Measurements from ENCODE around the gene MAGI2.

Gene MAGI2

GRCh38 chr7:78924581-78924980 is 528.9 kb downstream of the MAGI2 start:
- DNase-seq (ENCODE audit: low read depth), result no peak

DNA sequence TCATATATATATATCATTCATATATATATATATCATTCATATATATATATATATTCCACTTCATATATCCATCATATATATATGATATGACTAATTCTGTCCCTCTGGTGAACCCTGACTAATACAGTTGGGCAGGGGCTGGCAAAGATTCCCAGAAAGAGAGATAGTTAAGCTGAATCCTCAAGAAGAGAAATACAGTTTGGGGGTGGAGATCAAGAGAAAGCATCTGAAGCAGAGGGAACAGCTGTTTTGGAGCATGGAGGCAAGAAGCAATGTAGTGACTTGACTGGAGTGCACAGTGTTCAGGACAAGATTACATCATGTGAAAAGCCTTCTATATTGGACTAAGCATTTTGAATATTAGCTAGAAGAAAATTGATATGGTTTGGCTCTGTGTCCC is 540.7 kb downstream of the MAGI2 start:
- peak; percentile 11 for DNase-seq (ENCODE audit: low read depth)

DNA sequence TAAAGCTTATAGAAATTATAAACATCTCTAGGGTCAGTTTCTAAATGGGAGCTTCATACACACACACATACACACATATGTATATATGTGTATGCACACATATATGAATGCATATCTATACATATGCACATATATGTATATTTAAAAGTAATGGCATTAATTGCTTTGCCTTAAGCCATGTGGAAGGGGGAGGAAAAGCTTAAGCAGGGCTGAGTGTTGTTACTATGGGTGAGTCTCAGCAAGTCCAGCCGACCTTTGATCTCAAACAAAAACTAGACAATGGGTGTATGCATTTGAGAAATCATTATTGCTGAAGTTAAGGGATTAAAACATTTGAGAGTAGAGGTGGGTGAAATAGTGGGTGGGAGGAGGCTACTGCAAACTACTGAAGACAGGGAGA is 546.7 kb downstream of the MAGI2 start:
- DNase-seq (ENCODE audit: low read depth), result no peak

DNA sequence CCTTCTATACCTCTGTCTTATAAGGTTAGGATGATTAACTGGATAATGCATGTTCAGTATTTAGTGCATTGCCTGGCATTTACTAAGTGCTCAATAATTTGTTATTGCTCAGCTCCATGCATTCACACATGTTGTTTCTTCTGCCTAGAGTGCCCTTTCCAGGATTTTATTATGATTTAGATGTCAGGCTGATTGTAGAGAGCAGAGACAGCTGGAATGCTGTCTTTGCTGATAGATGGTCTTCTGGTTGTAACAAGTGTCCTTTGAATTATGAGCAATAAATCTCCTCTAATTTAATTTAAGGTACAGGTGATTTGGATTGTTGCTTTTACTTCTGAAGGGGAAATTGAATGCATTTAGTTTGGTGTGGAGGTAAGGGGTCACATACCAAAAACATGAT is 548.0 kb downstream of the MAGI2 start:
- DNase-seq (ENCODE audit: low read depth), result no peak

DNA sequence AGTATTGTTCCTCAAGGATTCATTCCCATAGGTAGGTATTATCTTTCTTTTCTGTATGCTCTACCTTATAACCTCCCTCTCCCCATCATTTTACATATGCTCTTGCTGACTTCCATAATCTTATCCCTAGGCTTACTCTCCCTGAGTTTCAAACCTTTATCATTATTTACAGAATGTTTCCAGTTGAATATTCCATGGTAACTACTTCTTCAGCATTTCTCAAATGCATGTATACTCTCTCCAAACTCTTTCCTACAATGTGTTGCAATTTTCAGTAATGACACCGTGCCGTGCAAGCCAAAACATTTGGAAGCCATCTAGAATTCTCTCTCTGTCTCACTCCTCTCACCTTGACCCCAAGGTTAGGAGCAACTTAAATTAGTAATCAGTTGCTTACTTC is 548.5 kb downstream of the MAGI2 start:
- no peak for DNase-seq (ENCODE audit: low read depth)

GRCh38 chr7:78901566-78901965 is 551.9 kb downstream of the MAGI2 start:
- DNase-seq (ENCODE audit: low read depth), result no peak

DNA sequence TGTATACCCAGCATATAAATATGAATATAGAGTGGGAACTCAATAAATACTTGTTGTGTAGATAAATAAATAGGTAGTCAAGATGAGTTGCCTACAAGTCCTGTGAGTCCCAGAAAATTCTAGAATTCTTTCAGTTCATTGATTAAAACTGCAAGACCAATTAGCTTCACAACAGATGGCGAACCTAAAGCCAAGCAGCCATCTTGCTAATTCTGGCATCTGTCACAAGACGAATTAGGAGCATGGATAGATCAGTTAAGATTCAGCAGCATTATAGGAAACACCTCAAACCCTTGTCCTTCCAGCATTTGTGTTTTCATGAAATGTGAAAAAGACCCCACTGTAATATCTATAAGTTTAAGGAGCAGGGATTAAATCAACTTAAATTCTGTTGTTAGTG is 552.7 kb downstream of the MAGI2 start:
- DNase-seq (ENCODE audit: low read depth), result no peak

- DNase-seq (ENCODE audit: low read depth), result no peak
Measured at GRCh38 chr7:78895393-78895792, 558.1 kb downstream of the MAGI2 start.

- no peak for DNase-seq (ENCODE audit: low read depth)
Measured at GRCh38 chr7:78879206-78879605, 574.3 kb downstream of the MAGI2 start.

GRCh38 chr7:78873117-78873516 is 580.4 kb downstream of the MAGI2 start:
- DNase-seq (ENCODE audit: low read depth), result no peak

GRCh38 chr7:78864339-78864738 is 589.1 kb downstream of the MAGI2 start:
- DNase-seq (ENCODE audit: low read depth), result no peak

DNA sequence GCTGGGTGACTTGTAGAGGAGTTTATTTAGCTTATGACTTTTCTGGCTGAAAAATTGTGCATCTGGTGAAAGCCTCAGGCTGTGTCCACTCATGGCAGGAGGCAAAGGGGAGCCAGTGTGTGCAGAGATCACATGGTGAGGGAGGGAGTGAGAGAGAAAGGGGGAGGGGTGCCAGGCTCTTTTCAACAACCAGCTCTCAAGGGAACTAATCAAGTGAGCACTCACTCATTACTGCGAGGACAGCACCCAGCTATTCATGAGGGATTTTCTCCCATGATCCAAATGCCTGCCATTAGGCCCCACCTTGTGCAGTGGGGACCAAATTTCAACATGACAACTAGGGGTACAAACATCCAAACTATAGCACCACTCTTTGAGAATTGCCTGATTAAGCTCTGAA is 590.2 kb downstream of the MAGI2 start:
- DNase-seq (ENCODE audit: low read depth), result no peak

DNA sequence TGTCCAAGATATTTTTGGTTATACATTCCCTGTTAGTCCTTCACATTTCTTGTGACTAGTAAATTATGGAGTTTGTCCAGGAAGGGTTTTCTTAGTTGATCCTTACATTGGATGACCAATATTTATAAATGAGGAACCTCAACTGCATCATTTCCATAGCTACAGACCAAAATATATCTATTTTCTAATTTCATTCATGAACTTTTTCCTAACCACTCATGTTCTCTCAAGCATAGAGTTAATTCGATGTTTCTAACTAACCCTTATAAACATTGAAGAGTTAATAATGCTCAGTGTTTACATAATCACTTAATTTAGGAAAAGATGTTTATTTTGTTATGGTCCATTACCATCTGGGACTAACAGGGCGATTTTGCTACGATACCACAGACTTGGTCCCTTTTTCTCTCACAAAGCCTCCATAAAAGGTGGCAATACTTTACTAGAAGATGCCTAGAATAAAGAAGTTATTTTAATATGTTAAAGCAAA is 591.0 kb downstream of the MAGI2 start:
- DNase-seq (ENCODE audit: low read depth), result no peak

GRCh38 chr7:78852951-78853350 is 600.5 kb downstream of the MAGI2 start:
- no peak for DNase-seq (ENCODE audit: low read depth)

DNA sequence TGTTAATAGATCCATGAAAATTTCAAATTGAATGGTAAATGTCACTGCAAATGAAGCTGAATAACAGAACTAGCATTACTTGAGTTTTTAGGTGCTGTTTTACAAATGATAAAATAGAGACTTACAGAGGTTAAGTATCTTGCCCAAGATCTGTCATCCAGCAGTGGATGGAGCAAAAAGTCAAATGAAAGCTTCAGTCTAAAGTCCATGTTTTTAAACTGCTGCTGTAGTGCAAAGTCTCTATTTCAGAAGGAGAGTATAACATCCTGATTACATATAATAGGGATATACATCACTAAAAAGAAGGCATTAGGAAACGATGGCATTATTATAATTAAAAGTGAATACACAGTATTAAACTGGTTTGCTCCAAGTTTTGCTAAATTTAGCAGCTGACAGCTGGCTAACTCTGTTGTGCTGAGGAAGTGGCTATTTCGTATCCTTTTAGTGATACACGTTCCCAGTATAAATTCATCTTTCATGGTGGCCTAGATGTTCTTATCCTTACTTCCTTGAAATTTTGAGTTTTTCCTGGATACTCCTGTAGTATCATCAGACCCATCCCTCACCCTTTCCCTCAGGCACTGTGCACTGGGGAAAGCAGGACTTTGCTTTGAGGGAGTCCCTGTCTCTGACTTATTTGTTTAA is 603.2 kb downstream of the MAGI2 start:
- no peak for DNase-seq (ENCODE audit: low read depth)

DNA sequence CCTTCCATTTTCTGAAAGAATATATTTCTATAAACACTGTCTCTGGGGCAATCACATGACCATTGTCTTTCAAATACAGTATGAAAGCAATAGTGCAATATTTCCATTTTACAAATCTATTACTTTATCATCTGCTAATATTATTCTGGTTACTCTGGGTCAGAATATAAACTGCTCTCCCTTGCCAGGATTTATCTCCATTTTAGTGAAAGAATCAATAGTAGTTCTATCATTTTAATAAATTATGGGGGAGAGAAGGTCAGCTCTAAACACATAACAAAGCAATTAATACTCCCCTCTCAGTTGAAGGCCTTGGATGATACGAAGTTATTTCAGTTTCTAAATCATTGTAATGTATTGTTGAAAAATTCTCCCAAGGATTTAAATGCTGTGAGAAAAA is 608.3 kb downstream of the MAGI2 start:
- DNase-seq (ENCODE audit: low read depth), result no peak

- DNase-seq (ENCODE audit: low read depth), result no peak
Measured at GRCh38 chr7:78842068-78842467, 611.4 kb downstream of the MAGI2 start.

- no peak for DNase-seq (ENCODE audit: low read depth)
Measured at GRCh38 chr7:78835897-78836296, 617.6 kb downstream of the MAGI2 start.

- no peak for DNase-seq (ENCODE audit: low read depth)
Measured at GRCh38 chr7:78828317-78828716, 625.1 kb downstream of the MAGI2 start.

- DNase-seq (ENCODE audit: low read depth), result no peak
Measured at GRCh38 chr7:78803501-78804127, 649.9 kb downstream of the MAGI2 start.

- DNase-seq (ENCODE audit: low read depth), result no peak
Measured at GRCh38 chr7:78794101-78794500, 659.4 kb downstream of the MAGI2 start.

- DNase-seq (ENCODE audit: low read depth), result no peak
Measured at GRCh38 chr7:78792624-78793023, 660.8 kb downstream of the MAGI2 start.

DNA sequence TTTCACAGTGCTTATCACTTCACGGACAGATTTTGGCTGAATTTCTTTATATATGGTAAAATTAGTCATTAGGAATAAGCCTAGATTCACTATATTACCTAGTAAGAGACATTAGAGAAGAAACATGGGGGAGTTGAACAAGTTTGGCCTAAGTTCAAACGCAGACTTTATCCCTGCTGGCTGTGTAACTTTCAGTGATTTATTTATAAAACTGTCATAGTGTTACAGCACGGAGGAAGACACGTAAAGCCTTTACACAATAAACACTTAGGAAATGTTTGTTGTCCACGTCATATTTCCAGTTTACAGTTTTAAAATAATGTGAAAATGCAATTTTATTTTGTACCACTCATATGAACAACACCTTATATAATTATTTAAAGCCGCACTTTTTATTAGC is 661.5 kb downstream of the MAGI2 start:
- no peak for DNase-seq (ENCODE audit: low read depth)

- no peak for DNase-seq (ENCODE audit: low read depth)
Measured at GRCh38 chr7:78788464-78788863, 665.0 kb downstream of the MAGI2 start.
